Fibroblast of lung (primary cell): ENCODE data around the gene FBXO41.

Source experiments
- EZH2 ChIP-seq: IDR thresholded peaks from 2 replicates; pipeline ENCODE4 v1.5.1; 2012; ENCODE audit warnings: low read length, control low read depth, mild to moderate bottlenecking; ENCODE audit errors: missing control alignments
- TF ChIP-seq, protein P1 (sequence below), 2 donors: IDR thresholded peaks in 1 of 2; conservative IDR thresholded peaks in 1 of 2; 1 replicate in 1 of 2; 2 replicates in 1 of 2; pipeline ENCODE4 v1.5.1; 2011 to 2012; ENCODE audit warnings: low read length in 2 of 2, control low read depth in 1 of 2, inconsistent platforms in 1 of 2, low read depth in 1 of 2, mild to moderate bottlenecking in 1 of 2

DNA sequence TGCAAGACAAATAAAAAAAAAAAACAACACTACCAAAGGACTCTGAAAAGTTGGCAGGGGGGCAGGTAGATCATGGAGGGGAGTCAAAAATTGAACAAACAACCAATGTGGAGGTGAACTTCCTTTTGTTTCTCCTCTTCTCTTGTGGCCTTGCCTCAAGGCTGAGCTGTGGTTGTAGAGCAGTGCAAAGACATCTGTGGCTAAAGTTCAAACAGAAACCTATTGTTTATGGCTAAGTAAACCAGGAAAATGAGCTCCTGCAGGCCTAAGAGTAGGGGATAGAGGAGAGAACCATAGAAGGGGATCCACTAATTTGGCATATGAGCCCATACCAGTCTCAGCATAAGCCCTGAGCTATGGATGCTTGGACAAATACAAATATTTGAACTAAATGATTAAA lies 49.3 kb upstream of the FBXO41 start:
- TF ChIP-seq, protein P1, sequence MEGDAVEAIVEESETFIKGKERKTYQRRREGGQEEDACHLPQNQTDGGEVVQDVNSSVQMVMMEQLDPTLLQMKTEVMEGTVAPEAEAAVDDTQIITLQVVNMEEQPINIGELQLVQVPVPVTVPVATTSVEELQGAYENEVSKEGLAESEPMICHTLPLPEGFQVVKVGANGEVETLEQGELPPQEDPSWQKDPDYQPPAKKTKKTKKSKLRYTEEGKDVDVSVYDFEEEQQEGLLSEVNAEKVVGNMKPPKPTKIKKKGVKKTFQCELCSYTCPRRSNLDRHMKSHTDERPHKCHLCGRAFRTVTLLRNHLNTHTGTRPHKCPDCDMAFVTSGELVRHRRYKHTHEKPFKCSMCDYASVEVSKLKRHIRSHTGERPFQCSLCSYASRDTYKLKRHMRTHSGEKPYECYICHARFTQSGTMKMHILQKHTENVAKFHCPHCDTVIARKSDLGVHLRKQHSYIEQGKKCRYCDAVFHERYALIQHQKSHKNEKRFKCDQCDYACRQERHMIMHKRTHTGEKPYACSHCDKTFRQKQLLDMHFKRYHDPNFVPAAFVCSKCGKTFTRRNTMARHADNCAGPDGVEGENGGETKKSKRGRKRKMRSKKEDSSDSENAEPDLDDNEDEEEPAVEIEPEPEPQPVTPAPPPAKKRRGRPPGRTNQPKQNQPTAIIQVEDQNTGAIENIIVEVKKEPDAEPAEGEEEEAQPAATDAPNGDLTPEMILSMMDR (conservative IDR thresholded peaks at IDR 0.05 in 1 of 2, IDR thresholded peaks at IDR 0.05 in 1 of 2; ENCODE audit: low read depth in 1 of 2, low read length in 2 of 2): no peak
- no peak for TF ChIP-seq EZH2
